Measurements from ENCODE around the gene CACNA2D2. TPM values are rescaled to one million over a fixed set of nuclear protein-coding genes. Genes with fewer than 3 reads are reported as not detected.

CACNA2D2 gene
- total RNA-seq, 1 experiment from 2014 or later, result 27.7 TPM

DNA sequence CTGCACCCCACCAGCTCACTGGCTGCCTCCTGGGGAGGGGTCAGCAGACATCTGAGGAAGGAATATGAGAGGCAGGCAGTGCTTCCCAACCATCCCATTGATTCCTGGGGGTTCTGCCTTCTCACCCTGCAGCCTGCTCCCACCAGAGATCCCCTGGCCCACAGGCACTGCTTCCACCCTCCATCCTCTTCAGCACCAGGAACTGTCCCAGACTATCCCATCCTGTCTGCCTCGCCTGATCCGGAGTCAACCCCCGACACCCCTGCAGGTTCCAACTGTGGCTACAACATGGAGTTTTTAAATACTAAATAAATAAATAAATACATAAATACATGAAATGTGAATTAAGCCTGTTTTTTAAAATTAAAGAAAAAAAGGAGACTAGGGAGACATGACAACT, 43.6 kb downstream of the CACNA2D2 start:
- H2AFZ ChIP-seq (ENCODE audit: low read length), result no peak overlapping the region
- H2BK20ac ChIP-seq (ENCODE audit: low read depth, low read length, poor library complexity, severe bottlenecking), result no peak overlapping the region
- H2BK5ac ChIP-seq (ENCODE audit: insufficient read length, low read length), result no peak overlapping the region
- H3K14ac ChIP-seq (ENCODE audit: insufficient read depth, low read length), result no peak overlapping the region
- no peak overlapping the region for H2BK15ac ChIP-seq (ENCODE audit: low read depth, low read length)
- Mint-ChIP-seq H3K27me3 (ENCODE audit: low read depth) (no peaks in the 10 kb centered on the region), H3K9me3 (no peaks in the 10 kb centered on the region), H3K4me3 (no peak overlapping the region), H3K36me3 (ENCODE audit: insufficient read depth in 1 of 3, low read depth in 3 of 3) (no peaks in the 10 kb centered on the region), H3K4me1 (peaks cover 25 to 26% of the 10 kb centered on the region in 2 experiments), H3K27ac (no peak overlapping the region)
- no peaks in the 10 kb centered on the region for H3K27me3 ChIP-seq (ENCODE audit: insufficient read depth, low read length)
- no peak overlapping the region for H3K9ac ChIP-seq (ENCODE audit: extremely low read depth, insufficient read length, low read length)
- H3K4me1 ChIP-seq (ENCODE audit: insufficient read depth, low read length), result peaks cover 6% of the 10 kb centered on the region; the same call in 1 of the 2 replicates
- H3T11ph ChIP-seq (ENCODE audit: low read length), result no peak overlapping the region
- WGBS (ENCODE audit: extremely low coverage, insufficient read length, low lambda C conversion rate), result no CpG with 5 or more reads among the region's 3 CpGs
- no peak overlapping the region for H2BK12ac ChIP-seq (ENCODE audit: insufficient read length, low read depth, low read length)
- H3K4me2 ChIP-seq (ENCODE audit: insufficient read depth, insufficient read length, low read length), result no peak overlapping the region
- no peaks in the 10 kb centered on the region for H3K9me3 ChIP-seq (ENCODE audit: control insufficient read depth, low read depth, low read length)
- no peak overlapping the region for H3K27ac ChIP-seq (ENCODE audit: insufficient read length, low read depth, low read length)
- no peak overlapping the region for H4K8ac ChIP-seq (replicated peaks; ENCODE audit: insufficient read length, low read depth, low read length)
- TF ChIP-seq, protein P1, sequence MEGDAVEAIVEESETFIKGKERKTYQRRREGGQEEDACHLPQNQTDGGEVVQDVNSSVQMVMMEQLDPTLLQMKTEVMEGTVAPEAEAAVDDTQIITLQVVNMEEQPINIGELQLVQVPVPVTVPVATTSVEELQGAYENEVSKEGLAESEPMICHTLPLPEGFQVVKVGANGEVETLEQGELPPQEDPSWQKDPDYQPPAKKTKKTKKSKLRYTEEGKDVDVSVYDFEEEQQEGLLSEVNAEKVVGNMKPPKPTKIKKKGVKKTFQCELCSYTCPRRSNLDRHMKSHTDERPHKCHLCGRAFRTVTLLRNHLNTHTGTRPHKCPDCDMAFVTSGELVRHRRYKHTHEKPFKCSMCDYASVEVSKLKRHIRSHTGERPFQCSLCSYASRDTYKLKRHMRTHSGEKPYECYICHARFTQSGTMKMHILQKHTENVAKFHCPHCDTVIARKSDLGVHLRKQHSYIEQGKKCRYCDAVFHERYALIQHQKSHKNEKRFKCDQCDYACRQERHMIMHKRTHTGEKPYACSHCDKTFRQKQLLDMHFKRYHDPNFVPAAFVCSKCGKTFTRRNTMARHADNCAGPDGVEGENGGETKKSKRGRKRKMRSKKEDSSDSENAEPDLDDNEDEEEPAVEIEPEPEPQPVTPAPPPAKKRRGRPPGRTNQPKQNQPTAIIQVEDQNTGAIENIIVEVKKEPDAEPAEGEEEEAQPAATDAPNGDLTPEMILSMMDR (conservative IDR thresholded peaks at IDR 0.05), result no peak
- no peak overlapping the region for H4K91ac ChIP-seq (ENCODE audit: insufficient read length, low read depth, low read length)
- no peak overlapping the region for H2BK120ac ChIP-seq (ENCODE audit: low read depth, low read length, poor library complexity, severe bottlenecking)
- no peaks in the 10 kb centered on the region for H3K23me2 ChIP-seq (ENCODE audit: insufficient read length, low read depth, low read length, poor library complexity, severe bottlenecking)
- H3K56ac ChIP-seq (ENCODE audit: insufficient read length, low read depth, low read length), result no peak overlapping the region
- no peaks in the 10 kb centered on the region for H3K79me1 ChIP-seq (ENCODE audit: insufficient read depth, low read depth, low read length, poor library complexity, severe bottlenecking)
- no peak overlapping the region for H4K5ac ChIP-seq (ENCODE audit: insufficient read length, low read depth, low read length)
- H3K4ac ChIP-seq (ENCODE audit: low read depth, low read length), result no peak overlapping the region
- no peaks in the 10 kb centered on the region for H3K79me2 ChIP-seq (ENCODE audit: insufficient read depth, low read length)
- DNase-seq, result no peak
- no peaks in the 10 kb centered on the region for H4K20me1 ChIP-seq (ENCODE audit: control insufficient read depth, insufficient read depth, insufficient read length)
- no peak overlapping the region for H3K18ac ChIP-seq (ENCODE audit: insufficient read length, low read depth, low read length)
- no peak overlapping the region for H3K23ac ChIP-seq (ENCODE audit: insufficient read length, low read depth, low read length)
- H2AK5ac ChIP-seq (ENCODE audit: insufficient read length, low read length), result no peak overlapping the region
